ENCODE results near the gene CD58. TPM values are rescaled to one million over a fixed set of nuclear protein-coding genes. Genes with fewer than 3 reads are reported as not detected.

Gene CD58
- total RNA-seq, 8 experiments from 2014 or later: 2.5 to 64.5 (median 12.8) TPM

Other genes starting within 250 kb of the CD58 start
- 100 to 1,000 TPM in 5 of 8 experiments, 10 to 100 TPM in 3; 84.7 to 209 (median 128) TPM for gene ATP1A1, start 197.8 kb downstream of the CD58 start, total RNA-seq
- 10 to 100 TPM in 6 of 8 experiments, 1 to 10 TPM in 2; 4.3 to 57.7 (median 32.6) TPM for gene IGSF3, start 96.7 kb upstream of the CD58 start, total RNA-seq
- under 1 TPM in 4 of 8 experiments, not detected in 4; 0.13 to 0.66 (median 0.42) TPM for gene CD2, start 183.4 kb upstream of the CD58 start, total RNA-seq

Measured in motor neuron (in vitro differentiated cells).